ENCODE data around the gene GRM7. TPM values are rescaled to one million over a fixed set of nuclear protein-coding genes. Genes with fewer than 3 reads are reported as not detected.

GRM7 gene
- total and polyA plus RNA-seq, 2 experiments from 2014 or later = 0.40 TPM; not detected in 1

GRCh38 chr3:7620401-7620800 lies 759.5 kb downstream of the GRM7 start:
- no peaks in the 10 kb centered on the region for H3F3A ChIP-seq (replicated peaks; ENCODE audit: low read depth)
- no peak overlapping the region for H3K4me3 Mint-ChIP-seq
- ATAC-seq = no peak
- H3K27ac ChIP-seq (ENCODE audit: low read depth) = no peak overlapping the region
- H3K27me3 Mint-ChIP-seq (ENCODE audit: insufficient read depth, low read depth, poor library complexity) = no peaks in the 10 kb centered on the region
- peaks cover 6% of the 10 kb centered on the region; the same call in 2 of the 3 replicates for H3K4me1 Mint-ChIP-seq
- no peaks in the 10 kb centered on the region for H3K27me3 ChIP-seq (ENCODE audit: insufficient read depth)
- no peak for DNase-seq (ENCODE audit: low spot score)
- H3K27ac Mint-ChIP-seq = no peak overlapping the region
- no peaks in the 10 kb centered on the region for H3K79me2 ChIP-seq (replicated peaks; ENCODE audit: insufficient read depth)
- H3K4me2 ChIP-seq = no peak overlapping the region
- H3K9me2 ChIP-seq (ENCODE audit: insufficient read depth) = peaks cover 12% of the 10 kb centered on the region
- H4K20me1 ChIP-seq (replicated peaks; ENCODE audit: insufficient read depth) = no peaks in the 10 kb centered on the region
- TF ChIP-seq STAT1 (IDR thresholded peaks at IDR 0.05; ENCODE audit: unreplicated experiment) = no peak
- TF ChIP-seq ZNF114 (CRISPR knock-in tag; IDR thresholded peaks at IDR 0.05) = no peak
- no peak for TF ChIP-seq NANOG (IDR thresholded peaks at IDR 0.05; ENCODE audit: borderline replicate concordance)
- no peak for TF ChIP-seq ZNF331 (CRISPR knock-in tag; IDR thresholded peaks at IDR 0.05; ENCODE audit: low read depth)
- no peak for TF ChIP-seq ETS1 (IDR thresholded peaks at IDR 0.05)
- TF ChIP-seq POLR2AphosphoS5 (IDR thresholded peaks at IDR 0.05; ENCODE audit: low read depth) = no peak
- no peak for TF ChIP-seq JUNB (IDR thresholded peaks at IDR 0.05; ENCODE audit: unreplicated experiment)
- TF ChIP-seq CTCF (conservative IDR thresholded peaks at IDR 0.05; ENCODE audit: low read depth in 2 of 2) = no peak
- TF ChIP-seq REST (IDR thresholded peaks at IDR 0.05; ENCODE audit: unreplicated experiment) = no peak
- no peak for TF ChIP-seq CREB1 (CRISPR knock-in tag; IDR thresholded peaks at IDR 0.05; ENCODE audit: low read depth)
- TF ChIP-seq ZNF462 (CRISPR knock-in tag; IDR thresholded peaks at IDR 0.05) = no peak
- no peak for TF ChIP-seq EZH2phosphoT487 (IDR thresholded peaks at IDR 0.05; ENCODE audit: unreplicated experiment)
- no peak for TF ChIP-seq EZH2 (IDR thresholded peaks at IDR 0.05; ENCODE audit: low read depth, unreplicated experiment)
- no peaks in the 10 kb centered on the region for H3K36me3 Mint-ChIP-seq (ENCODE audit: low read depth)
- H3K4me1 ChIP-seq (ENCODE audit: insufficient read depth) = no peaks in the 10 kb centered on the region
- no peaks in the 10 kb centered on the region for H3K9me3 Mint-ChIP-seq
- H3K36me3 ChIP-seq (ENCODE audit: insufficient read depth) = no peaks in the 10 kb centered on the region
- H3K4me3 ChIP-seq = no peak overlapping the region
- no peak overlapping the region for H2AFZ ChIP-seq
